Activated naive CD8-positive, alpha-beta T cell treated with anti-CD3 and anti-CD28 coated beads, Interleukin-2, amount 50 U/mL, for 24 hours (primary cell): ENCODE data around the gene CAMKMT.
A peak's percentile ranks its signal among the peaks of the same experiment; 100 is the strongest.
"Not testable (repeated sequence)": the region's sequence is repeated elsewhere in the genome, so short reads cannot be mapped to it uniquely, and the experiment has no call there.

Experiments
- ATAC-seq: fragments of 150-1000 bp; cut with Tn5 transposase; one replicate; pipeline ENCODE4 v1.10.0; 2021
- DNase-seq: peaks from one replicate; pipeline ENCODE4 v3.0.0; 2021
- H3K27ac Mint-ChIP-seq: one replicate; pipeline ENCODE4 v1.8.0; 2021; ENCODE audit warnings: mild to moderate bottlenecking, mixed read lengths
- H3K27me3 Mint-ChIP-seq: one replicate; pipeline ENCODE4 v1.8.0; 2021; ENCODE audit warnings: mixed read lengths
- H3K36me3 Mint-ChIP-seq: one replicate; pipeline ENCODE4 v1.8.0; 2021; ENCODE audit warnings: low read depth, mixed read lengths
- H3K4me1 Mint-ChIP-seq: one replicate; pipeline ENCODE4 v1.8.0; 2021; ENCODE audit warnings: mixed read lengths
- H3K4me3 Mint-ChIP-seq: one replicate; pipeline ENCODE4 v1.8.0; 2021; ENCODE audit warnings: mild to moderate bottlenecking, moderate library complexity, mixed read lengths
- H3K9me3 Mint-ChIP-seq: one replicate; pipeline ENCODE4 v1.8.0; 2021; ENCODE audit warnings: mixed read lengths

CAMKMT gene

GRCh38 chr2:44377486-44377885, 15.7 kb downstream of the CAMKMT start:
- no peak overlapping the region for H3K27ac Mint-ChIP-seq
- DNase-seq (no peak), ATAC-seq (no peak)
- H3K4me1 Mint-ChIP-seq, result no peaks in the 10 kb centered on the region
- H3K27me3 Mint-ChIP-seq, result no peaks in the 10 kb centered on the region
- H3K9me3 Mint-ChIP-seq, result no peaks in the 10 kb centered on the region
- H3K36me3 Mint-ChIP-seq, result peaks cover 21% of the 10 kb centered on the region
- H3K4me3 Mint-ChIP-seq, result no peak overlapping the region

GRCh38 chr2:44385226-44385625, 23.5 kb downstream of the CAMKMT start:
- H3K36me3 Mint-ChIP-seq, result peaks cover 40% of the 10 kb centered on the region
- H3K9me3 Mint-ChIP-seq, H3K4me1 Mint-ChIP-seq, H3K4me3 Mint-ChIP-seq, H3K27me3 Mint-ChIP-seq, H3K27ac Mint-ChIP-seq, DNase-seq, ATAC-seq: not testable (repeated sequence)

- H3K4me3 Mint-ChIP-seq, result no peak overlapping the region
- no peak overlapping the region for H3K27ac Mint-ChIP-seq
- H3K9me3 Mint-ChIP-seq, result peaks cover 5% of the 10 kb centered on the region
- ATAC-seq, result no peak
- no peaks in the 10 kb centered on the region for H3K27me3 Mint-ChIP-seq
- no peak for DNase-seq
- H3K36me3 Mint-ChIP-seq, result peaks cover 26% of the 10 kb centered on the region
- H3K4me1 Mint-ChIP-seq, result peaks cover 7% of the 10 kb centered on the region
Measured at GRCh38 chr2:44388877-44389276, 27.1 kb downstream of the CAMKMT start.

GRCh38 chr2:44389895-44390294, 28.1 kb downstream of the CAMKMT start:
- peaks cover 17% of the 10 kb centered on the region for H3K36me3 Mint-ChIP-seq
- peaks cover 5% of the 10 kb centered on the region for H3K9me3 Mint-ChIP-seq
- H3K27me3 Mint-ChIP-seq, result no peaks in the 10 kb centered on the region
- peaks cover 7% of the 10 kb centered on the region for H3K4me1 Mint-ChIP-seq
- no peak for ATAC-seq
- H3K27ac Mint-ChIP-seq, result no peak overlapping the region
- no peak overlapping the region for H3K4me3 Mint-ChIP-seq
- no peak for DNase-seq

- peak; percentile 65 for DNase-seq
- Mint-ChIP-seq H3K27me3 (no peaks in the 10 kb centered on the region), H3K4me1 (peaks cover 3% of the 10 kb centered on the region)
Measured at GRCh38 chr2:44392338-44392943, 30.7 kb downstream of the CAMKMT start.

GRCh38 chr2:44397447-44398175, 35.9 kb downstream of the CAMKMT start:
- ATAC-seq, result no peak
- no peaks in the 10 kb centered on the region for H3K4me1 Mint-ChIP-seq
- H3K27me3 Mint-ChIP-seq, result no peaks in the 10 kb centered on the region
- no peaks in the 10 kb centered on the region for H3K9me3 Mint-ChIP-seq
- H3K36me3 Mint-ChIP-seq, result peaks cover 5% of the 10 kb centered on the region
- no peak overlapping the region for H3K27ac Mint-ChIP-seq
- H3K4me3 Mint-ChIP-seq, result no peak overlapping the region
- DNase-seq, result no peak

More at GRCh38 chr2:44392338-44392943, 30.7 kb downstream of the CAMKMT start:
- ATAC-seq, result no peak
- H3K36me3 Mint-ChIP-seq, result peaks cover 10% of the 10 kb centered on the region
- no peak overlapping the region for H3K27ac Mint-ChIP-seq
- peaks cover under 1% of the 10 kb centered on the region for H3K9me3 Mint-ChIP-seq
- no peak overlapping the region for H3K4me3 Mint-ChIP-seq

GRCh38 chr2:44398243-44398897, 36.6 kb downstream of the CAMKMT start:
- H3K27ac Mint-ChIP-seq, result no peak overlapping the region
- ATAC-seq (no peak), DNase-seq (no peak)
- no peak overlapping the region for H3K4me3 Mint-ChIP-seq
- H3K9me3 Mint-ChIP-seq, result no peaks in the 10 kb centered on the region
- peaks cover 8% of the 10 kb centered on the region for H3K36me3 Mint-ChIP-seq
- H3K27me3 Mint-ChIP-seq, result no peaks in the 10 kb centered on the region
- no peaks in the 10 kb centered on the region for H3K4me1 Mint-ChIP-seq

- Mint-ChIP-seq H3K27ac (no peak overlapping the region), H3K27me3 (no peaks in the 10 kb centered on the region), H3K36me3 (peaks cover 22% of the 10 kb centered on the region), H3K9me3 (no peaks in the 10 kb centered on the region), H3K4me1 (no peaks in the 10 kb centered on the region), H3K4me3 (no peak overlapping the region)
- ATAC-seq, result no peak
- no peak for DNase-seq
Measured at GRCh38 chr2:44420725-44421124, 59.0 kb downstream of the CAMKMT start.

GRCh38 chr2:44424211-44424610, 62.5 kb downstream of the CAMKMT start:
- no peak overlapping the region for H3K27ac Mint-ChIP-seq
- H3K4me3 Mint-ChIP-seq, result no peak overlapping the region

GRCh38 chr2:44429034-44429433, 67.3 kb downstream of the CAMKMT start:
- Mint-ChIP-seq H3K9me3 (no peaks in the 10 kb centered on the region), H3K27me3 (no peaks in the 10 kb centered on the region), H3K4me1 (peaks cover 21% of the 10 kb centered on the region), H3K27ac (no peak overlapping the region), H3K4me3 (no peak overlapping the region), H3K36me3 (peaks cover 6% of the 10 kb centered on the region)
- no peak for DNase-seq
- no peak for ATAC-seq

More at GRCh38 chr2:44424211-44424610, 62.5 kb downstream of the CAMKMT start:
- Mint-ChIP-seq H3K36me3 (peaks cover 14% of the 10 kb centered on the region), H3K27me3 (no peaks in the 10 kb centered on the region), H3K9me3 (no peaks in the 10 kb centered on the region), H3K4me1 (no peaks in the 10 kb centered on the region)
- DNase-seq, result no peak
- no peak for ATAC-seq

GRCh38 chr2:44430342-44430741, 68.6 kb downstream of the CAMKMT start:
- Mint-ChIP-seq H3K27ac (no peak overlapping the region), H3K27me3 (no peaks in the 10 kb centered on the region), H3K36me3 (peaks cover 6% of the 10 kb centered on the region), H3K4me3 (no peak overlapping the region), H3K4me1 (peaks cover 21% of the 10 kb centered on the region), H3K9me3 (no peaks in the 10 kb centered on the region)
- DNase-seq (no peak), ATAC-seq (no peak)

GRCh38 chr2:44433895-44434294, 72.1 kb downstream of the CAMKMT start:
- Mint-ChIP-seq H3K4me3 (no peak overlapping the region), H3K9me3 (peaks cover under 1% of the 10 kb centered on the region), H3K36me3 (peaks cover 4% of the 10 kb centered on the region), H3K4me1 (peaks cover 21% of the 10 kb centered on the region), H3K27ac (no peak overlapping the region), H3K27me3 (no peaks in the 10 kb centered on the region)
- ATAC-seq (no peak), DNase-seq (no peak)

GRCh38 chr2:44441200-44441599, 79.5 kb downstream of the CAMKMT start:
- H3K36me3 Mint-ChIP-seq, result peaks cover 28% of the 10 kb centered on the region
- H3K27ac Mint-ChIP-seq, result no peak overlapping the region
- ATAC-seq (no peak), DNase-seq (no peak)
- H3K27me3 Mint-ChIP-seq, result no peaks in the 10 kb centered on the region
- H3K4me3 Mint-ChIP-seq, result no peak overlapping the region
- H3K4me1 Mint-ChIP-seq, result no peaks in the 10 kb centered on the region
- H3K9me3 Mint-ChIP-seq, result peaks cover 8% of the 10 kb centered on the region

- peaks cover 8% of the 10 kb centered on the region for H3K9me3 Mint-ChIP-seq
- H3K36me3 Mint-ChIP-seq, result peaks cover 32% of the 10 kb centered on the region
- H3K4me1 Mint-ChIP-seq, result no peaks in the 10 kb centered on the region
Measured at GRCh38 chr2:44442019-44442418, 80.3 kb downstream of the CAMKMT start.

GRCh38 chr2:44443517-44443916, 81.8 kb downstream of the CAMKMT start:
- H3K9me3 Mint-ChIP-seq, result peaks cover 8% of the 10 kb centered on the region
- H3K27ac Mint-ChIP-seq, result no peak overlapping the region
- H3K4me3 Mint-ChIP-seq, result no peak overlapping the region
- no peaks in the 10 kb centered on the region for H3K4me1 Mint-ChIP-seq
- ATAC-seq (no peak), DNase-seq (no peak)
- H3K27me3 Mint-ChIP-seq, result no peaks in the 10 kb centered on the region
- peaks cover 32% of the 10 kb centered on the region for H3K36me3 Mint-ChIP-seq

More at GRCh38 chr2:44442019-44442418, 80.3 kb downstream of the CAMKMT start:
- DNase-seq (no peak), ATAC-seq (no peak)
- Mint-ChIP-seq H3K4me3 (no peak overlapping the region), H3K27ac (no peak overlapping the region), H3K27me3 (no peaks in the 10 kb centered on the region)
